K562 (cell line): ENCODE results near the gene SLC28A1. TPM values are rescaled to one million over a fixed set of nuclear protein-coding genes. Genes with fewer than 3 reads are reported as not detected.

ENCODE experiments used
- CBFA2T3 ChIP-seq: fragments of 450-650 bp; IDR thresholded peaks from 2 replicates; pipeline ENCODE4 v1.6.1; 2017
- DACH1 ChIP-seq: fragments of 450-650 bp; IDR thresholded peaks from 2 replicates; pipeline ENCODE4 v1.6.1; 2018; ENCODE audit not compliant: partially characterized antibody
- E2F3 ChIP-seq: fragments of 250-450 bp; sonication (Bioruptor Pico); IDR thresholded peaks from 2 replicates; pipeline ENCODE4 v1.4.0; 2020; ENCODE audit warnings: mild to moderate bottlenecking
- IFI16 ChIP-seq: fragments of 250-450 bp; sonication (Bioruptor Pico); IDR thresholded peaks from 2 replicates; pipeline ENCODE4 v2.1.2; 2022; ENCODE audit warnings: mild to moderate bottlenecking, inconsistent platforms
- KDM2B ChIP-seq: fragments of 250-450 bp; sonication (Bioruptor Pico); IDR thresholded peaks from 2 replicates; pipeline ENCODE4 v1.8.0; 2021; ENCODE audit warnings: mild to moderate bottlenecking, moderate library complexity
- KDM4B ChIP-seq, 2 experiments: fragments of 450-650 bp in 1 of 2; sonication (generic) in 1 of 2; IDR thresholded peaks; 2 replicates each; pipeline ENCODE4 v1.6.1; 2016 to 2017; ENCODE audit warnings: borderline replicate concordance in 2 of 2, antibody characterized with exemption in 1 of 2, low read depth in 1 of 2, mild to moderate bottlenecking in 1 of 2
- MCM5 ChIP-seq: fragments of 450-650 bp; IDR thresholded peaks from 2 replicates; pipeline ENCODE4 v1.6.1; 2016; ENCODE audit warnings: low read depth
- NR2F6 ChIP-seq: fragments of 450-650 bp; formaldehyde crosslinking; IDR thresholded peaks from 2 replicates; pipeline ENCODE4 v1.4.0; 2020; ENCODE audit warnings: mild to moderate bottlenecking
- PTBP1 ChIP-seq: fragments of 200-400 bp; formaldehyde crosslinking; IDR thresholded peaks from 2 replicates; pipeline ENCODE4 v1.6.1; 2017; ENCODE audit warnings: low read depth, low read length
- PYGO2 ChIP-seq: fragments of 450-650 bp; IDR thresholded peaks from 2 replicates; pipeline ENCODE4 v1.6.1; 2016; ENCODE audit warnings: mild to moderate bottlenecking, missing genetic modification characterization, moderate library complexity, missing compliant biosample characterization
- SOX6 ChIP-seq: fragments of 450-650 bp; IDR thresholded peaks from 2 replicates; pipeline ENCODE4 v1.6.1; 2014; ENCODE audit warnings: mild to moderate bottlenecking
- TEAD4 ChIP-seq, 2 experiments: sonication (generic) in 1 of 2; formaldehyde crosslinking in 1 of 2; IDR thresholded peaks; 2 replicates each; pipeline versions ENCODE4 v1.6.1 to v1.8.0; 2012 to 2022; ENCODE audit warnings: borderline replicate concordance in 1 of 2, inconsistent platforms in 1 of 2, low read length in 1 of 2, mild to moderate bottlenecking in 1 of 2, missing genetic modification reagents in 1 of 2
- TRIM24 ChIP-seq, 2 experiments: fragments of 450-650 bp; IDR thresholded peaks; 2 replicates each; pipeline ENCODE4 v1.6.1; 2016
- ZNF668 ChIP-seq: fragments of 250-450 bp; sonication (Bioruptor Pico); IDR thresholded peaks from 2 replicates; pipeline ENCODE4 v1.8.0; 2022; ENCODE audit warnings: mild to moderate bottlenecking, inconsistent platforms
- polyA plus RNA-seq, 8 experiments: library from polyadenylated mRNA; depleted of rRNA in 4 of 8; stranded (reverse) in 5 of 8; unstranded in 3 of 8; fragments of >200 nt; fragmentation: Nextera tagmentation in 2 of 8; fragmentation: Illumina TruSeq in 1 of 8; extraction: Ambion mirVana in 2 of 8; extraction: Trizol in 1 of 8; gene quantifications; 2 replicates each; pipeline versions ENCODE4 v1.2.1 to v1.2.3, GENCODE V29; 2011 to 2014; ENCODE audit warnings: inconsistent platforms in 1 of 8, missing spikeins in 1 of 8
- total RNA-seq, 7 experiments: library from RNA; depleted of rRNA in 6 of 7; stranded (reverse); fragments of >200 nt in 6 of 7; fragmentation: Illumina TruSeq in 2 of 7; extraction: Trizol in 2 of 7; gene quantifications; 2 replicates each; pipeline versions ENCODE4 v1.2.1 to v1.2.3, GENCODE V29; 2011 to 2021; ENCODE audit warnings: low replicate concordance in 1 of 7
- TF ChIP-seq, protein P1 (sequence below): sonication (generic); formaldehyde crosslinking; IDR thresholded peaks from 2 replicates; pipeline ENCODE4 v1.8.0; 2022; ENCODE audit warnings: mild to moderate bottlenecking, missing genetic modification reagents, borderline replicate concordance
- TF ChIP-seq, protein P2 (sequence below), 2 experiments: fragments of 150-350 bp in 1 of 2; IDR thresholded peaks; 2 replicates each; pipeline ENCODE4 v1.6.1; 2012 to 2016; ENCODE audit warnings: low read depth in 2 of 2, low read length in 2 of 2, mild to moderate bottlenecking in 1 of 2, moderate library complexity in 1 of 2
- TF ChIP-seq, protein P3 (sequence below): fragments of 450-650 bp; IDR thresholded peaks from 2 replicates; pipeline ENCODE4 v1.6.1; 2016; ENCODE audit warnings: antibody characterized with exemption
- TF ChIP-seq, protein P4 (sequence below): fragments of 250-450 bp; sonication (Bioruptor Pico); IDR thresholded peaks from 2 replicates; pipeline ENCODE4 v1.8.0; 2021; ENCODE audit warnings: moderate library complexity, mild to moderate bottlenecking, inconsistent platforms

Gene SLC28A1
- total and polyA plus RNA-seq, 9 of the 15 experiments (the other 6 are each of a cell fraction or from before 2014, with no cell fraction given) = 0.04 TPM; not detected in 8

DNA sequence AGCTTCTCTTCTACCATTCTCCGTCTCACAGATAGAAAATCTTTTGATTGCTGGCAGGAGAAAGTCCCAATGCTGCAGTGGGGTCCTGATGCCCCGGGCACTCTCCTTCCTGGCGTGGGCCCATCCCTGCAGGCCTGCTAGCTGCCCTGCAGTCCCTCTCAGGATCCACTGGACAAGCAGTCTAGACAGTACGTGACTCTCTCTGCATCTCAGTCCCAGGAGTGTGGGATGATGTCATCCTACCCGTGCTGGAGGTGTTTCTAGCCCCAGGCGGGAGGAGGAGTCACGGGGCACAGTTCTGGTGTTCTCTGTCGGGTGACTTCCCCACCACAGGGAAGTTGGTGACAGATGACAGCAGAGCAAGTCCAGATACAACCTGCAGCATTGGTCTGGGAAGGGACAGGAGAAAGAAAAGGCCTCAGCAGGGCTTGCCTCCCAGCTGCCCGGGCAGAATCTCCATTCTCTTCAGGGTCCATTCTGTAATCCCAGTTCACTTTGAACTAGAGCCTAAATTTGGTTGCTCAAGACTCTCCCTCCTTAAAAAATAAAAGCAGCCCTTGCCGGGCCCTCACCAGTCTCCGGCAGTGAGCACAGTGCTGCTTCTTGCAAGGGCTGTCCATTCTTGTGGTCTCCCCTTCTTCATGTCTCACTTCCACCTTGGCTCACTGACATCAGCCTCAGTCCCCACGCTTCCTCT lies 30.6 kb downstream of the SLC28A1 start (continued):
- TF ChIP-seq KDM2B (CRISPR knock-in tag) (no peak), ZNF668 (CRISPR knock-in tag) (no peak), KDM4B (IDR thresholded peaks at IDR 0.05; ENCODE audit: borderline replicate concordance in 2 of 2, low read depth in 1 of 2) (no peak), IFI16 (no peak), CBFA2T3 (no peak), NR2F6 (CRISPR knock-in tag) (no peak), DACH1 (no peak), TEAD4 (IDR thresholded peaks at IDR 0.05; ENCODE audit: low read length) (no peak), TEAD4 (CRISPR knock-in tag; IDR thresholded peaks at IDR 0.05; ENCODE audit: borderline replicate concordance) (no peak), TRIM24 (IDR thresholded peaks at IDR 0.05) (no peak), PTBP1 (no peak), SOX6 (peak; percentile 83), MCM5 (no peak), PYGO2 (tag) (no peak), E2F3 (CRISPR knock-in tag) (no peak)
- TF ChIP-seq, protein P1, sequence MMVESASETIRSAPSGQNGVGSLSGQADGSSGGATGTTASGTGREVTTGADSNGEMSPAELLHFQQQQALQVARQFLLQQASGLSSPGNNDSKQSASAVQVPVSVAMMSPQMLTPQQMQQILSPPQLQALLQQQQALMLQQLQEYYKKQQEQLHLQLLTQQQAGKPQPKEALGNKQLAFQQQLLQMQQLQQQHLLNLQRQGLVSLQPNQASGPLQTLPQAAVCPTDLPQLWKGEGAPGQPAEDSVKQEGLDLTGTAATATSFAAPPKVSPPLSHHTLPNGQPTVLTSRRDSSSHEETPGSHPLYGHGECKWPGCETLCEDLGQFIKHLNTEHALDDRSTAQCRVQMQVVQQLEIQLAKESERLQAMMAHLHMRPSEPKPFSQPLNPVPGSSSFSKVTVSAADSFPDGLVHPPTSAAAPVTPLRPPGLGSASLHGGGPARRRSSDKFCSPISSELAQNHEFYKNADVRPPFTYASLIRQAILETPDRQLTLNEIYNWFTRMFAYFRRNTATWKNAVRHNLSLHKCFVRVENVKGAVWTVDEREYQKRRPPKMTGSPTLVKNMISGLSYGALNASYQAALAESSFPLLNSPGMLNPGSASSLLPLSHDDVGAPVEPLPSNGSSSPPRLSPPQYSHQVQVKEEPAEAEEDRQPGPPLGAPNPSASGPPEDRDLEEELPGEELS (CRISPR knock-in tag) = no peak
- TF ChIP-seq, protein P2, sequence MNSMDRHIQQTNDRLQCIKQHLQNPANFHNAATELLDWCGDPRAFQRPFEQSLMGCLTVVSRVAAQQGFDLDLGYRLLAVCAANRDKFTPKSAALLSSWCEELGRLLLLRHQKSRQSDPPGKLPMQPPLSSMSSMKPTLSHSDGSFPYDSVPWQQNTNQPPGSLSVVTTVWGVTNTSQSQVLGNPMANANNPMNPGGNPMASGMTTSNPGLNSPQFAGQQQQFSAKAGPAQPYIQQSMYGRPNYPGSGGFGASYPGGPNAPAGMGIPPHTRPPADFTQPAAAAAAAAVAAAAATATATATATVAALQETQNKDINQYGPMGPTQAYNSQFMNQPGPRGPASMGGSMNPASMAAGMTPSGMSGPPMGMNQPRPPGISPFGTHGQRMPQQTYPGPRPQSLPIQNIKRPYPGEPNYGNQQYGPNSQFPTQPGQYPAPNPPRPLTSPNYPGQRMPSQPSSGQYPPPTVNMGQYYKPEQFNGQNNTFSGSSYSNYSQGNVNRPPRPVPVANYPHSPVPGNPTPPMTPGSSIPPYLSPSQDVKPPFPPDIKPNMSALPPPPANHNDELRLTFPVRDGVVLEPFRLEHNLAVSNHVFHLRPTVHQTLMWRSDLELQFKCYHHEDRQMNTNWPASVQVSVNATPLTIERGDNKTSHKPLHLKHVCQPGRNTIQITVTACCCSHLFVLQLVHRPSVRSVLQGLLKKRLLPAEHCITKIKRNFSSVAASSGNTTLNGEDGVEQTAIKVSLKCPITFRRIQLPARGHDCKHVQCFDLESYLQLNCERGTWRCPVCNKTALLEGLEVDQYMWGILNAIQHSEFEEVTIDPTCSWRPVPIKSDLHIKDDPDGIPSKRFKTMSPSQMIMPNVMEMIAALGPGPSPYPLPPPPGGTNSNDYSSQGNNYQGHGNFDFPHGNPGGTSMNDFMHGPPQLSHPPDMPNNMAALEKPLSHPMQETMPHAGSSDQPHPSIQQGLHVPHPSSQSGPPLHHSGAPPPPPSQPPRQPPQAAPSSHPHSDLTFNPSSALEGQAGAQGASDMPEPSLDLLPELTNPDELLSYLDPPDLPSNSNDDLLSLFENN (IDR thresholded peaks at IDR 0.05; ENCODE audit: low read depth in 2 of 2, low read length in 2 of 2) = no peak
- TF ChIP-seq, protein P3, sequence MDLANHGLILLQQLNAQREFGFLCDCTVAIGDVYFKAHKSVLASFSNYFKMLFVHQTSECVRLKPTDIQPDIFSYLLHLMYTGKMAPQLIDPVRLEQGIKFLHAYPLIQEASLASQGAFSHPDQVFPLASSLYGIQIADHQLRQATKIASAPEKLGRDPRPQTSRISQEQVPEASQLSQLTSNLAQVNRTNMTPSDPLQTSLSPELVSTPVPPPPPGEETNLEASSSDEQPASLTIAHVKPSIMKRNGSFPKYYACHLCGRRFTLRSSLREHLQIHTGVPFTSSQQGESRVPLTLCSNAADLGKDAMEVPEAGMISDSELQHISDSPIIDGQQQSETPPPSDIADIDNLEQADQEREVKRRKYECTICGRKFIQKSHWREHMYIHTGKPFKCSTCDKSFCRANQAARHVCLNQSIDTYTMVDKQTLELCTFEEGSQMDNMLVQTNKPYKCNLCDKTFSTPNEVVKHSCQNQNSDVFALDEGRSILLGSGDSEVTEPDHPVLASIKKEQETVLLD = no peak
- TF ChIP-seq, protein P4, sequence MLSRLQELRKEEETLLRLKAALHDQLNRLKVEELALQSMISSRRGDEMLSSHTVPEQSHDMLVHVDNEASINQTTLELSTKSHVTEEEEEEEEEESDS = no peak
